Trophoblast cell (in vitro differentiated cells and primary cell): Measurements from ENCODE around the gene HS6ST3.

ENCODE experiments used
- DNase-seq, 2 donors: peaks; one replicate each; pipeline ENCODE4 v3.0.0-alpha.2; 2016
- H2AFZ ChIP-seq: 2 replicates; pipeline ENCODE4 v1.6.1; 2013; ENCODE audit warnings: low read length, moderate library complexity, mild to moderate bottlenecking; ENCODE audit not compliant: insufficient read depth, poor library complexity
- H2AK5ac ChIP-seq: 2 replicates; pipeline ENCODE4 v1.6.1; 2013; ENCODE audit warnings: mild to moderate bottlenecking, low read length
- H2BK120ac ChIP-seq: 2 replicates; pipeline ENCODE4 v1.6.1; 2013; ENCODE audit warnings: low read length, mild to moderate bottlenecking, moderate library complexity; ENCODE audit not compliant: insufficient read depth, poor library complexity
- H2BK12ac ChIP-seq: 2 replicates; pipeline ENCODE4 v1.6.1; 2013; ENCODE audit warnings: mild to moderate bottlenecking, low read length, moderate library complexity
- H2BK5ac ChIP-seq: 2 replicates; pipeline ENCODE4 v1.6.1; 2013; ENCODE audit warnings: low read length, low read depth, moderate library complexity, mild to moderate bottlenecking; ENCODE audit not compliant: poor library complexity
- H3K14ac ChIP-seq: 2 replicates; pipeline ENCODE4 v1.6.1; 2013; ENCODE audit warnings: mild to moderate bottlenecking, low read length
- H3K18ac ChIP-seq: 2 replicates; pipeline ENCODE4 v1.6.1; 2013; ENCODE audit warnings: mild to moderate bottlenecking, low read length
- H3K23ac ChIP-seq: 2 replicates; pipeline ENCODE4 v1.6.1; 2013; ENCODE audit warnings: low read length
- H3K27ac ChIP-seq: 2 replicates; pipeline ENCODE4 v1.5.1; 2013; ENCODE audit warnings: low read depth, mild to moderate bottlenecking, inconsistent platforms, low read length, moderate library complexity
- H3K27me3 ChIP-seq: 2 replicates; pipeline ENCODE4 v1.6.1; 2013; ENCODE audit warnings: inconsistent platforms, mild to moderate bottlenecking, low read length, moderate library complexity; ENCODE audit not compliant: insufficient read depth
- H3K36me3 ChIP-seq, 2 experiments: 1 replicate in 1 of 2; 2 replicates in 1 of 2; pipeline ENCODE4 v1.6.1; 2013; ENCODE audit warnings: low read length in 2 of 2, mild to moderate bottlenecking in 2 of 2, moderate library complexity in 1 of 2; ENCODE audit not compliant: insufficient read depth in 2 of 2, control insufficient read depth in 1 of 2
- H3K4ac ChIP-seq: 2 replicates; pipeline ENCODE4 v1.6.1; 2013; ENCODE audit warnings: low read depth, mild to moderate bottlenecking, low read length, moderate library complexity
- H3K4me1 ChIP-seq, 2 experiments: 1 replicate in 1 of 2; 2 replicates in 1 of 2; pipeline ENCODE4 v1.6.1; 2013; ENCODE audit warnings: low read length in 2 of 2, mild to moderate bottlenecking in 2 of 2, moderate library complexity in 1 of 2; ENCODE audit not compliant: insufficient read depth in 2 of 2, control insufficient read depth in 1 of 2
- H3K4me2 ChIP-seq: 2 replicates; pipeline ENCODE4 v1.6.1; 2013; ENCODE audit warnings: inconsistent platforms, mild to moderate bottlenecking, low read length, moderate library complexity
- H3K4me3 ChIP-seq: 2 replicates; pipeline ENCODE4 v1.5.1; 2013; ENCODE audit warnings: mild to moderate bottlenecking, low read depth, low read length, inconsistent platforms
- H3K79me1 ChIP-seq: one replicate; pipeline ENCODE4 v1.6.1; 2013; ENCODE audit warnings: low read length
- H3K79me2 ChIP-seq: 2 replicates; pipeline ENCODE4 v1.6.1; 2013; ENCODE audit warnings: low read length, mild to moderate bottlenecking; ENCODE audit not compliant: control insufficient read depth, insufficient read depth, poor library complexity
- H3K9ac ChIP-seq: 2 replicates; pipeline ENCODE4 v1.6.1; 2013; ENCODE audit warnings: mild to moderate bottlenecking, low read length
- H3K9me3 ChIP-seq: 2 replicates; pipeline ENCODE4 v1.6.1; 2013; ENCODE audit warnings: low read depth, mild to moderate bottlenecking, control low read depth, inconsistent platforms, low read length; ENCODE audit not compliant: insufficient read depth
- H4K12ac ChIP-seq: 2 replicates; pipeline ENCODE4 v1.6.1; 2013; ENCODE audit warnings: low read depth, mild to moderate bottlenecking, low read length, moderate library complexity
- H4K8ac ChIP-seq: 2 replicates; pipeline ENCODE4 v1.6.1; 2013; ENCODE audit warnings: low read depth, mild to moderate bottlenecking, low read length, moderate library complexity
- H4K91ac ChIP-seq: one replicate; pipeline ENCODE4 v1.6.1; 2013; ENCODE audit warnings: low read depth, mild to moderate bottlenecking, low read length, moderate library complexity
- WGBS: extraction: QIAGEN DNeasy Blood & Tissue Kit; methylation state at CpG from one replicate; pipeline ENCODE4 v1.1.7; 2013; ENCODE audit warnings: missing lambda C conversion rate; ENCODE audit not compliant: insufficient read length, insufficient coverage; ENCODE audit errors: extremely low coverage; 5-methylcytosine and 5-hydroxymethylcytosine counted together

HS6ST3 gene

DNA sequence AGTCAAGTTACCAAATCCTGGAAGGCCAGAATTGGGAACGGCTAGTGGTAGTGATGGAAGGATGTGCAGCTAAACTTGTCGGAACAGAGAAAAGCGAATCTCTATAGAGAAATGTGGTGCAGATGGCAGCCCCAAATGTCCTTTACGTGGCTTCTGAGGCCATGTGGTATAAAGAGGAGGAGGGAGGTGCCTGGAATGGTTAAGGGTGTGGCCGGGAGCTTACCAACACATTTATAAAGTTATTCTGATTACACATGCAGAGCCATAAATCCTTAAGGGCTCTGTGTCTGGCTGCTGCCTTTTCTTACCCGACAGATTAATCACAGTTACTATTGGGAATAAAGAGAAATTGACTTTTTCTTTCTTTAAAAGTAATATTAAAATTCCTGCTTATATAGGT lies 714.3 kb downstream of the HS6ST3 start:
- no peaks in the 10 kb centered on the region for H3K79me2 ChIP-seq

DNA sequence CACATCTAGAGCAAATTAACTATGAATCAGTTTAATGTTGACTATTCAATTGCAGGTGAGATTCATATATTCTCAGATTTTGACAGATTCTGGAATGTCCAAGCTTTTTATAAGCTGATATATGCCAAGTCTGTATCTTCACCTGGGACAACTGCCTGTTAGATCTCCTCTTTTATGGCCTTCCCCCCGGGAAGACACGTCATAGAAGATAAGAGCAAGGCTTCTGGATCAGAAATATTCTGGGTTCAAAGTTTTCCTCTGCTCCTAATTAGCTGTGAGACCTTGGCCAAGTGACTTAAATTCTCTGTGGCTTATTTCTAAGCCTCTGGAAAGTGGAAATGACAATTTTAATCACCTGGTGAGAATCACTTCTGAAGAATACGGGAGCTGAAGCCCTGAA lies 716.8 kb downstream of the HS6ST3 start:
- no CpG with 5 or more reads among the region's 3 CpGs for WGBS

More for the DNA sequence above, 714.3 kb downstream of the HS6ST3 start:
- Histone ChIP-seq H2BK120ac (no peak overlapping the region), H4K8ac (no peak overlapping the region), H3K79me1 (no peaks in the 10 kb centered on the region), H2BK5ac (no peak overlapping the region), H2AK5ac (no peak overlapping the region), H3K36me3 (no peaks in the 10 kb centered on the region), H3K4me1 (no peaks in the 10 kb centered on the region), H3K4me2 (no peak overlapping the region), H4K12ac (no peak overlapping the region), H3K4ac (no peak overlapping the region), H3K14ac (no peak overlapping the region), H3K27ac (no peak overlapping the region), H2AFZ (no peak overlapping the region), H3K23ac (no peak overlapping the region), H3K9me3 (no peaks in the 10 kb centered on the region), H3K18ac (no peak overlapping the region), H4K91ac (no peak overlapping the region), H2BK12ac (no peak overlapping the region), H3K4me3 (no peak overlapping the region), H3K9ac (no peak overlapping the region), H3K27me3 (no peaks in the 10 kb centered on the region)
- DNase-seq, result no peak
- no CpG with 5 or more reads among the region's 6 CpGs for WGBS

DNA sequence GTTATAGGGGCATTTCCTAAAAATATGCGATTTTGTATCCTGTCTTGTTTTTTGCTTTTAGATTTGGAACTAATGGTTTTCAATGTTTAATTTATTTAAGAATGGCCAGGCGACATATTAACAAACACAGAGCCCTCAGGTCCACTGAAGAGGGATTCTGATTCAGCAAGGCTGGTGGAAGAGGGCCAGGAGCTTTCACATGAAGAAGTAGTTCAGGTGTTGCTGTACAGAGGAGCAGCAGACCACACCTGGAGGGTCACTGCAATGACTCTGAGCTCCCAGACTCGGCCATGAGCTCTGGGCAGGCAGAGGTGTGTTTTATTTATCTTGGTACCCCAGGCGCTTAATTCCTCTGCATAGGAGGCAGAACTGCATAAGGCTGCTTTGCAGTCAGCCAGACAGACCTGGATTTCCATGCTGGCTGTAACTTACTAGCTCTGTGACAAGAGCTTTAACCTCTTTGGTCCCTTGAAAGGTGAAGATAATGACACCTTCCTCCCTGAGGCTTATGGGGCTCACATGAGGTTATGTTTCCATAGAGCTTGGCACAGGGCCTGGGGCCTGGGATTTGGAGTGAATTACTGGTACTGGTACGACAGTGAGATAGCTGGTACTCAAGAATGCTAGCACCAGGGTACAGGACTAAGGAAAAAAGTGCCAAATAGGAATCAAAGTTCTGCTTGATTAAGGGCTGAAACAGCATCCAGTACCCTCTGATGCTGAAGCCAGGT lies 719.6 kb downstream of the HS6ST3 start:
- Histone ChIP-seq H3K14ac (no peak overlapping the region), H2BK120ac (no peak overlapping the region), H3K4me2 (no peak overlapping the region), H3K4ac (no peak overlapping the region), H2AK5ac (no peak overlapping the region), H3K4me1 (no peaks in the 10 kb centered on the region), H3K79me2 (no peaks in the 10 kb centered on the region), H4K12ac (no peak overlapping the region), H3K18ac (no peak overlapping the region), H3K9ac (peak overlapping the region; percentile 4), H3K27ac (no peak overlapping the region), H3K27me3 (no peaks in the 10 kb centered on the region), H3K79me1 (no peaks in the 10 kb centered on the region), H2BK12ac (no peak overlapping the region), H3K23ac (no peak overlapping the region), H4K8ac (no peak overlapping the region), H3K36me3 (no peaks in the 10 kb centered on the region), H3K4me3 (no peak overlapping the region), H2BK5ac (no peak overlapping the region), H4K91ac (no peak overlapping the region), H2AFZ (no peak overlapping the region), H3K9me3 (no peaks in the 10 kb centered on the region)
- no peak for DNase-seq
- WGBS, result no CpG with 5 or more reads among the region's 5 CpGs

More for the DNA sequence above, 716.8 kb downstream of the HS6ST3 start:
- no peak overlapping the region for H2BK5ac ChIP-seq
- H3K79me2 ChIP-seq, result no peaks in the 10 kb centered on the region
- H3K4me1 ChIP-seq, result no peaks in the 10 kb centered on the region
- H4K8ac ChIP-seq, result no peak overlapping the region
- H4K91ac ChIP-seq, result no peak overlapping the region
- no peaks in the 10 kb centered on the region for H3K27me3 ChIP-seq
- no peak overlapping the region for H3K9ac ChIP-seq
- H3K79me1 ChIP-seq, result no peaks in the 10 kb centered on the region
- H3K4ac ChIP-seq, result no peak overlapping the region
- no peaks in the 10 kb centered on the region for H3K9me3 ChIP-seq
- H3K4me3 ChIP-seq, result no peak overlapping the region
- H2BK120ac ChIP-seq, result no peak overlapping the region
- H4K12ac ChIP-seq, result no peak overlapping the region
- H3K27ac ChIP-seq, result no peak overlapping the region
- no peak overlapping the region for H2BK12ac ChIP-seq
- DNase-seq, result no peak
- H3K14ac ChIP-seq, result no peak overlapping the region
- no peak overlapping the region for H3K23ac ChIP-seq
- no peak overlapping the region for H3K18ac ChIP-seq
- H3K36me3 ChIP-seq, result no peaks in the 10 kb centered on the region
- no peak overlapping the region for H2AFZ ChIP-seq
- no peak overlapping the region for H2AK5ac ChIP-seq
- H3K4me2 ChIP-seq, result no peak overlapping the region

DNA sequence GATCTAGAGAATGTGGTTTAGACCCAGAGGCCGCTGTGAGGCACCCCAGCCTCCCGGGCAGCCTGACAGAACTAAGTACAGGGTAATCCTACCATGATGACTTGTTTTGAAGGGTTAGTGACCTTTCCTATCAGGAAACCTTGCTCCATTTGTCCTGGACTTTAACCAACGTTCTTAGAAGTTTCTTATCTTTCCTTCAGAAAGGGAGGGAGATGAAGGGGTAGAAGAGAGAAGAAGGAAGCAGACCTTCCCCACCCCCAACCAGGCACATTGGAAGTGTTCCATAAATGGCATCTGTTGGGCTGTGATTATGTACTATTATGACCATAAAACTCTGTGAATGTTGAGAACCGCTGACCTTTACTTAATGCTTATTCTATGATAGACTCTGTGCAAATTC lies 720.2 kb downstream of the HS6ST3 start:
- Histone ChIP-seq H4K12ac (no peak overlapping the region), H3K27ac (no peak overlapping the region), H3K23ac (no peak overlapping the region), H3K36me3 (no peaks in the 10 kb centered on the region), H2AFZ (no peak overlapping the region), H3K79me1 (no peaks in the 10 kb centered on the region), H3K79me2 (no peaks in the 10 kb centered on the region), H3K18ac (no peak overlapping the region), H2BK120ac (no peak overlapping the region), H2BK5ac (no peak overlapping the region), H3K4ac (no peak overlapping the region), H3K9me3 (no peaks in the 10 kb centered on the region), H4K91ac (no peak overlapping the region), H3K27me3 (no peaks in the 10 kb centered on the region), H3K14ac (no peak overlapping the region), H2AK5ac (no peak overlapping the region), H3K4me3 (no peak overlapping the region), H3K4me1 (no peaks in the 10 kb centered on the region), H4K8ac (no peak overlapping the region), H3K4me2 (no peak overlapping the region), H3K9ac (no peak overlapping the region), H2BK12ac (no peak overlapping the region)
- WGBS, result no CpG with 5 or more reads among the region's 4 CpGs
- no peak for DNase-seq
